CD4-positive, alpha-beta T cell treated with Interleukin-6 for 4 hours (primary cell): Measurements from ENCODE around the gene ERGIC1.

Source experiments
- DNase-seq: peaks from one replicate; pipeline ENCODE4 v3.0.0-alpha.2; 2020; ENCODE audit warnings: mixed read lengths

ERGIC1 gene

DNA sequence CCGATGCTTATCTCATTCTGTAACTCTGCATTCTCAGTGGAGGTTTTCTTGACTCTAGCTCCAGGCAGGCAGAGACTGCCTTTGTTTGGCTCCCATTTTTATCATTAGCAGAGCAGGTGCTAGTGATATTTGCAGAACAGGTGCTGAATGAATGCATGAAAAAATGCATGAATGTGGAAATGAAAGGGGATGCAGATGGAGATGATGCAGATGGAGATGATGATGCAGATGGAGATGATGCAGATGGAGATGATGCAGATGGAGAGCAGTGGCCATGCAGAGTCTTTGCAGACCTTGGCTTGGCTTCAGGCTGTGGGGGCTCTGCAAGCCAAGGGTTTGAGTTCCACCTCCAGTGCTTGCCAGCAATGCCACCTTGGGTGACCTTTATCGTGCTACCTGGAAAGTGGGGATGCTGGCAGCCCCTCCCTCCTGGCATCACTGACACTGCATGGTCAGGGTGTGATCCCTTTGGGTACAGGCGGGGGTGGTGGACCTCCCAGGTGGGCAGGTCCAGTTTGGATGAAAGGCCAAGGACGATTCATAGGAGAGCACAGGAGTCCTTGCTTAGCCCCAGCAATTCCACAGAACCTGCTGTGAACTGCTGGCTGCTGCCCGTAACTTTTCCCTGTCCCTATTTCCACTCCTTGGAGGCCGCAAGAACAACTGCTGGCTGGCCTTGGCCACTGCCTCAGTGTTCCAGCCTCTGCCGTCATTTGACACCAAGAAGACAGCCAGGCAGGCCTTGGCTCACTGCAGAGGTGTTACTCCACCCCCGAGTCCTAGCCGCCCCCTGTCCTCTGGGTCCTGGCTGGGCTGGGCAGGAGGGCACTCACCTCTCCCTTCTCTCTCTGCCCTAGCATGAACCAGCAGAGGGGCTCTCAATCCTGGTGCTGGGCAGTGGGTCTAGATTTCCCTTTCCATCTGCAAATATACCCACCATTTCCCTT is 33.0 kb downstream of the ERGIC1 start:
- DNase-seq: no peak

GRCh38 chr5:172867761-172868435 is 33.8 kb downstream of the ERGIC1 start:
- no peak for DNase-seq

- no peak for DNase-seq
These were observed 34.4 kb downstream of the ERGIC1 start for GRCh38 chr5:172868436-172868923.

DNA sequence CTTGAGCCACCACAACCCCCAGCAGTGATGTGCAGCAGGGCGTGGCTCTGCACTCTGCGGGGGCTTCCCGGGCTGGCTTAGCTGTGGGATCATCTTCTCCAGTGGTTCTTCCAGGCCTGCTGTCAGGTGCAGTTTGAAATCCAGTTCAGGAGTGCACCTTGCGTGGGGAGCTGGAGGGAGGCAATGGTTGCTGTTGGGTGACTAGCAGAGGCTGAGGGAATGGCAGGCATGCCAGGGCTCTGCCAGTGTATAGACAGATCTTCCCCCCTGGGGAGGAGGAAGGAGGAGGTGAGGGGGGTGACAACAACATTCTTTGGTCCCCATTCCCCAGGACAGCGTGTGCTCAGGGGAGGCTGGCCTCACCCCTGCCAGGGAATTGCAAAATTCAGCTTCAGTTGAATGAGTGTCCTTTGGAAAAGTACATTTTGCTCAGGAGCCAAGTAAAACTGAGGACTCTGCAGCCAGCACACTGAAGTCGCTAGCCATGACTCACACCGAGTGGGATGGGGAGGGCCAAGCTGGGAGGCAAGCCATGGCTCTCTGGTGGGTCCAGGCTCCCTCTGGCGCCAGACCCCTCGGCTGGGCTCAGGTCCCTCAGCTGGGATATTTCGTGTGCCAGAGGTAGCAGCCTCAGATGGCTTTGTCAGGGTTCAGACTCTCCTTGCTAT is 35.0 kb downstream of the ERGIC1 start:
- no peak for DNase-seq

GRCh38 chr5:172869691-172870090 is 35.6 kb downstream of the ERGIC1 start:
- DNase-seq: no peak

GRCh38 chr5:172870291-172870714 is 36.3 kb downstream of the ERGIC1 start:
- no peak for DNase-seq

DNA sequence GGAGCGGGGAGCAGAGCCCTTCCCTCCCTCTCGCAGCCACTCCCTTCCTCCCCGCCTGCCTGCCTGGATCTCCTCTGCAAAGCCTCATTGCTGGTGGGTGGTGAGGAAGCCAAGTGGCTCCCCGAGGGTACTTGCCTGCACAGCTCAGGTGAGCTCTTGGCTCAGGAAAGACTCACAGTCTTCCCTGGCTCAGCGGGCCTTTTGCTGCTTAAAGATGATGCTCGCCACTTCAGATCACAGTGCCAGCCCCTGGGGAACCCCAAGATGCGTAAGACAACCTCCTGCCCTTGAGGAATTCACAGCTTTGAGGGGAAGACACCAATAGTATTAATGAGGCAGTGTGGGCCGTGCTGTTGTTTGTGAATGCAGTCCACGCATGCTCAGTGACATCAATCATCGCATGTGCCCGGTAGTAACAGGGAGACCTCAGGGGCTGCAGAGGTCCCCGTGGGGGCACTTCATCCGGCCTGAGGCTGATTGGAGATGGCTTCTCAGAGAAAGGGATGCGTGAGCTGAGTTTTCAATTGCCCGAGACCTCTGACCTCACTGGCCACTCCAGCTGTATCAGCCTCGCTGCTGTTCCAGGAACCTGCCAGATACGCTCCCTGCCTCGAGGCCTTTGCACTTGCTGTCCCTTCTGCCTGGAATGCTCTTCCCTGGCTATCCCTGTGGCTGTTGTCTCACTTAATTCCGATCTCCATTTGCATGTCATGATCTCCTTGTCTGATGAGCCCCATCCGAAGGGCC is 36.8 kb downstream of the ERGIC1 start:
- no peak for DNase-seq

DNA sequence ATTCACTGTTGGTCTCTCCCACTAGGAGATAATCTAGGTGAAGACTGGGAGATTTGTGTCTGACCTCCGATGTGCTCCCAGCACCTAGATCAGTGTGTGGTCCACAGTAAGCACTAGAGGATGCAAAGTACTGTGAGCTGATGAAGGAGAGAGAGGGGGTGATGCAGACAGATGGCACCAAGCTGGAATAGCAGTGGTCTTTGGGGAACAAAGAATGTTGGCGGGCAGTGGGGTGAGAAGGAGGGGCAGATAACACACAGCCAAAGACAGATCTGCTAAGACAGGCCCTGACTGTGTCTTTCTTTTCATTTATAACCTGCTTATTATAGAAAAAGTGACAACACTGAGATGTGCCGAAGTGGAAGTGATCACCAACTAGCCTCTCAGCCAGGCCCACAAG is 37.5 kb downstream of the ERGIC1 start:
- DNase-seq: no peak

DNA sequence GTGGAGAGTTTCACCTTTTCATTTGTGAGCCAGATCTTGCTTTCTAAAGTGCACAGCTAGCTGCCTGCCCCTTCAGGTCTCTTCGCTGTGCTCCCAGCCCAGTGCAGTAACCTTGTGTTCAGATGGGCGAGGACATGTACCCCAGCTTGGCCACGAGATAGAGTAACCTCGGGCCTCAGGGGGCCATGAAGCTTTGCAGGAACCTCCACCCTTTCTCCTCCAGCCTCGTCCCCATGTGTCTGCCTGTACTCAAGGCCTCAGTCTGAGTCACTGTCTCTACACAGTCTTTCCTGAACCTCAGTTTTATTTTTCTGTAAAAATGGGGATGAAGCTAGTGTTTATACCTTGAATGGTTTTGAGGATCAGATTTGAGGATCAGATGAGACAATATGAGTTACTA is 37.9 kb downstream of the ERGIC1 start:
- DNase-seq: no peak

DNA sequence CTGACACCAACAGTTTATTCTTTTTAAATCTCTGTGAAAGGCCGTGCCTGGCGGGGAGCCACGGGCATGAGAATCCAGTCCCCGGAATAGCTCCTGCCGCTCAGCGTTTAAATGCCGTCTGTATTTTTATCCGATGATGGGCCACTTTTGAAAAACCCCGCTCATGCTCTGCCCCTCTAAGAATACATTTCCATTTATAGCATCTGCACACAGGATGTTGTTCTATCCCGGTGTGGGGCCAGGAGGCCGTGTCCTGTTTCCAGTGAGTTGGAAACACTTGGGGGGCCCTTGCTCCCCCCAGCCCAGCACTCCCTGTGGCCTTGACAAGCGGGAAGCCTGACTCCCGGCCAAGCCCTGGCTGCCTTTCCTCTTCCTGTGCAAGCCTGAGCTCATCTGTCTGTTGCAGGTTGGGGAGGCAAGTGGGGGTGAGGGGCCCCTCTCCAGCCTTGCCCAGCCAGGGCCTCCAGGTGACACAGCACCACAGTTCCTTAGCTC is 39.0 kb downstream of the ERGIC1 start:
- DNase-seq: no peak

- DNase-seq: no peak
These were observed 39.5 kb downstream of the ERGIC1 start for GRCh38 chr5:172873513-172873912.

- no peak for DNase-seq
These were observed 40.8 kb downstream of the ERGIC1 start for GRCh38 chr5:172874647-172875504.

GRCh38 chr5:172875505-172876279 is 41.6 kb downstream of the ERGIC1 start:
- no peak for DNase-seq

GRCh38 chr5:172876578-172876977 is 42.5 kb downstream of the ERGIC1 start:
- DNase-seq: no peak

DNA sequence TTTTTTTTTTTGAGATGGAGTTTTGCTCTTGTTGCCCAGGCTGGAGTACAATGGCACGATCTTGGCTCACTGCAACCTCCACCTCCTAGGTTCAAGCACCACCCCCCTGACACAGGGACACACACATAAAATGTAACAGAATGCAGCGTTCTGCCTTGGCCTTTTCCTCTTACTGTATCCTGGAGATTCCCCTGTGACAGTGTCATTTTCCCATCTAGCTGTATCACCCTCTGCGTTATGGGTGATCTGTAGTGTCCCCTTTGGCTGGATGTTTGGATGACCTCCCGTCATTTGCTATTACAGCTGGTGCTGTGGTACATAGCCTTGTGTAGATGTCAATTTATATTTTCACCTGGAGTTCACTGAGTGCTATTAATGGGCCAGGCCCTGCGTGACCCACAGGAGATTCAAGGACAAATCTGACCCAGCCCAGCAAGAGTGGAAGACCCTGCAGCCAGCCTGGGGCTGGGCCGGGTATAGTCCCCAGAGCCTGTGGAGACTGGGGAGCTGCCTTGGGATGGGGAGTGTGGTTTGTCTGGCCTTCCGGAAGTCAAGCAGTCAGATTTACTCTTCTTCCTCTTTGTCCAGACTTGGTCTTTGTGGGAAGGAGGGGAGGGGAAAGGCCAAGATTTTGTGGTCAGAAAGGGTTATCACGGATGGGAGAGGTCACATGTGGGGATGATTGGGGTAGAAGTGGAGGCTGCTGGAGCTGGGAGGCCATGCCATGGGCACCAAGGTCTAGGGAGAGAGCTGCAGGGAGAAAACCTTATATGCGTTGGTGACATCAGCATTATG is 43.6 kb downstream of the ERGIC1 start:
- DNase-seq: no peak

- DNase-seq: no peak
These were observed 44.5 kb downstream of the ERGIC1 start for GRCh38 chr5:172878585-172878932.

DNA sequence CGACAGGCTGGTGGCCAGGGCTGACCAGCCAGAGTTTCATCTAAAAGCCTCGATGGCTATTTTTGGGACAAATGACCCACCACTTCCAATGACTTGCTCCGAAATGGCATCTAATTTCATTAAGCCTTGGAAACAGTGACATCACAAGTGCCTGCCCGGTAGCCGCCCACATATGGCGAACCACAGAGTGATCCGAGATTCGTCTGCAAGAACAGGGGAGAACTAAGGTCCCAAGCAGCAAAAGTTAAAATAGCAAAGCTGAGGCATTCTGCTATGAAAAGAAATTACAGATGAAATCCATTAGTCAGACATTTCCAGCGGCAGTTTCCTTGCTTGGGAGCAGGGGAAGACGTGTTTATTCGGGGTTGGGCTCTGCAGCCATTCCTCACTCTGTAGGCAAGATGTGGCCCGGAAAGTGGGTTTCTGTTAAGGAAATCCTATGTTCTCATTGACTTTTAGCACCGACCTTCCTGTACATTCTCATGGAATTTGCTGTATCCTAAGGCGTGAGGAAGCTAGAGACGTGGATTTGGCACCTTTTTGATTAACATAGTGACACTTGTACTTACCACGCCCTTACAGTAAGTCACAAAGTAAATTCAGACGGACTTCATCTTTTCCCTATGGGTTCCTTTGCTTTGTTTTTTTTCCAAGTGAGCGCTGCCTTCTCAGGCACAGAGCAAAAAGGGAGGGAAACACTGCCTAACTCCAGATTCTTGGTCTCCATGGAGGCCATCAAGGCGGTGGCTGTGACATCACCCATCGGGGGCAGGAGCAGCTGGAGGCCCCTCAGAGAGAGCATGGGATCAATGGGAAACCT is 45.1 kb downstream of the ERGIC1 start:
- no peak for DNase-seq

DNA sequence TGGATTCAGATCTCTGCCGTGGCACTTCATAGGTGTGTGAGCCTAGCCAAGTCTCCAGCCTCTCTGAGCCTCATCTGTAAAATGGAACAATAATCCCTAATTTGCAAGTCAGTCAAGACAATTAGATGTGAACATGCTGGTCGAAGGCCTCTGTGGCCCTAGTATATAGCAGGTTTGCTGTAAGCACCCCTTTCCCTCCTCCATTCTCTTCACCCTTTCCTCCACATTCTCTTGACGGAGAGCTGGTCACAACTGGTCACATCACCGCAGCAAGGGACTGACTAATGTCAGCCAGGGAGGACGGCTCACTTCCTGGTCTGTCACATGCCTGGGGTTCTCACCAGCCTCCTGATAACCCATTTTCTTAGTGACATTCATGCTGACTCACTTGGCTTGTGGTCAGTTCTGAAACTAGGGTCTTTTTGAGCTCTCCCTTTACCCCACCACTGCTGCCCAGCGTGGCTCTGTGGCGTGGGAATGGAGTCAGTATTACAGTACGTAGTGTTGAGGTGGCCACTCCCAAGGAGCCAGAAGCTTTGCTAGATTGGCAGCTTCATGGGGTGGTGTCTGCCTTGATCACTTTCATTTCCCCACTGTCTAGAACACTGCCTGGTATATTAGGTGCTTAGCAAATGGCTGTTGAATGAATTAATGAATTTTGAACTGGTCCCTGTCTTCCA is 47.8 kb downstream of the ERGIC1 start:
- DNase-seq: no peak
